Measurements from ENCODE around the gene RNF40. TPM values are rescaled to one million over a fixed set of nuclear protein-coding genes. Genes with fewer than 3 reads are reported as not detected.
A peak's percentile ranks its signal among the peaks of the same experiment; 100 is the strongest.

The RNF40 gene
- total RNA-seq, result 10 to 100 TPM; 26.8 to 49.1 (median 36.5) TPM
- polyA plus RNA-seq, result 10 to 100 TPM; 29.1 to 42.2 (median 33.2) TPM
- long read RNA-seq, donor 1, full-length matches to known transcripts, result 8 of 25 reads
- long read RNA-seq, donor 1, partial matches to known transcripts, result 11 of 25 reads
- long read RNA-seq, donor 1, other reads (novel, unspliced or antisense), result 6 of 25 reads
- long read RNA-seq, donor 2, full-length matches to known transcripts, result 9 of 55 reads
- long read RNA-seq, donor 2, partial matches to known transcripts, result 27 of 55 reads
- long read RNA-seq, donor 2, other reads (novel, unspliced or antisense), result 19 of 55 reads

DNA sequence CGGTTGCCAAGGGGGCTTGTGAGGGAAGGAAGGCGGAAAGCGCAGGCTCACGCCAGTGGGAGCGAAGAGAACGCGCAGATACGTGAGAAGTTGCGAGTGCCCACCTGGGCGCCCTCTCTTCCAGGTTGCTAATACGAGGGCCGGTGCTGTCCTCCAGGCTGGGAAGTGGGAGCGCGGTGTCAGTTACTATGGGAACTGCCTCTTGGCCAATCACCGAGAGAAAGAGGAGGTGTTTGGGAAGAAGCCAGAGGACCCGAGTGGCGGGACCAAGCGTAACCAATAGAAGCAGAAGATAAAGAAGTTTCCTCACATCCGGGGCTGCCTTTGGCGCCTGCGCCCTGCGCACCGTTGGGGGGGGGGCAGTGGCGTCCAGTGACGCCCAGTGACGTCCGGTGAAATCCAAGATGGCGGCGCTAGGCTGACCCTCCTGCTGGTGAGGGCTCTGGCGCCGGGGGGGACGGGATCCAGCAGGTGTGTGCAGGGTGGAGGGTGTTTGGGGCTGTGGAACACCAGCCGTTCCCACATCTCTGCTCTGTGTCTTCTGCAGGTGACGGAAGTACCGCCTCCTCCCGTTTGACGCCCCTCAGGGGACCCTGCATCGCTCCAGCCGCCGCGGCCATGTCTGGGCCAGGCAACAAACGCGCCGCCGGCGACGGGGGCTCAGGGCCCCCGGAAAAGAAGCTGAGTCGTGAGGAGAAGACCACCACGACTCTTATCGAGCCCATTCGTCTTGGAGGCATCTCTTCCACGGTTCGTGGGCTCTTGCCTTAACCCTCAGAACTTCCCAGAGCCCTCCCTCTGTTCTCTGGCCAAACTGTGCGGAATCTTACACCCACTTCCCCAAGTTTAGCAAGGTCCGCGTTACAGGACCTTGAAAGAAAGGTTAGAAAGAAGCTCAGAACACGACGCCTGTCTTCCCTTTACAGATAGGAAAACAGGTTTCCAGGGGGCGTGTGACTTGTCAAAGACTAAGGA, at the start of gene RNF40, which contains the start of gene CFAP119:
Gene RNF40 (plus strand): TSS at position 395 of the 975 bp plus-strand sequence. CDS start 224 bp downstream, at position 619.
Gene CFAP119 (minus strand): TSS at position 135 of the 975 bp plus-strand sequence. CDS start 314 bp downstream, outside the sequence.
- WGBS, 3 donors, result 0 to 1% (median 1%) methylated on average over 56 to 60 of the region's 60 CpGs
- peaks cover 9 to 60% of the 10 kb centered on the region in 2 donors for H3K36me3 ChIP-seq (ENCODE audit: insufficient read depth in 1 of 2, low read depth in 1 of 2)
- H3K27ac ChIP-seq, result peak within 1 kb of the TSS; percentile 93
- DNase-seq (peak; percentile 96 to 98), ATAC-seq (peak; percentile 98)
- peaks cover 26% of the 10 kb centered on the region for H3K4me1 ChIP-seq
- H3K4me3 ChIP-seq, result peak within 1 kb of the TSS; percentile 97
- TF ChIP-seq, protein P1, sequence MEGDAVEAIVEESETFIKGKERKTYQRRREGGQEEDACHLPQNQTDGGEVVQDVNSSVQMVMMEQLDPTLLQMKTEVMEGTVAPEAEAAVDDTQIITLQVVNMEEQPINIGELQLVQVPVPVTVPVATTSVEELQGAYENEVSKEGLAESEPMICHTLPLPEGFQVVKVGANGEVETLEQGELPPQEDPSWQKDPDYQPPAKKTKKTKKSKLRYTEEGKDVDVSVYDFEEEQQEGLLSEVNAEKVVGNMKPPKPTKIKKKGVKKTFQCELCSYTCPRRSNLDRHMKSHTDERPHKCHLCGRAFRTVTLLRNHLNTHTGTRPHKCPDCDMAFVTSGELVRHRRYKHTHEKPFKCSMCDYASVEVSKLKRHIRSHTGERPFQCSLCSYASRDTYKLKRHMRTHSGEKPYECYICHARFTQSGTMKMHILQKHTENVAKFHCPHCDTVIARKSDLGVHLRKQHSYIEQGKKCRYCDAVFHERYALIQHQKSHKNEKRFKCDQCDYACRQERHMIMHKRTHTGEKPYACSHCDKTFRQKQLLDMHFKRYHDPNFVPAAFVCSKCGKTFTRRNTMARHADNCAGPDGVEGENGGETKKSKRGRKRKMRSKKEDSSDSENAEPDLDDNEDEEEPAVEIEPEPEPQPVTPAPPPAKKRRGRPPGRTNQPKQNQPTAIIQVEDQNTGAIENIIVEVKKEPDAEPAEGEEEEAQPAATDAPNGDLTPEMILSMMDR (IDR thresholded peaks at IDR 0.05), result no peak
- no peaks in the 10 kb centered on the region for H3K27me3 ChIP-seq (ENCODE audit: insufficient read depth in 3 of 3, low read length in 2 of 3)
- intact Hi-C loops (cut with DNase I), result no loop called here
- no peaks in the 10 kb centered on the region for H3K9me3 ChIP-seq

DNA sequence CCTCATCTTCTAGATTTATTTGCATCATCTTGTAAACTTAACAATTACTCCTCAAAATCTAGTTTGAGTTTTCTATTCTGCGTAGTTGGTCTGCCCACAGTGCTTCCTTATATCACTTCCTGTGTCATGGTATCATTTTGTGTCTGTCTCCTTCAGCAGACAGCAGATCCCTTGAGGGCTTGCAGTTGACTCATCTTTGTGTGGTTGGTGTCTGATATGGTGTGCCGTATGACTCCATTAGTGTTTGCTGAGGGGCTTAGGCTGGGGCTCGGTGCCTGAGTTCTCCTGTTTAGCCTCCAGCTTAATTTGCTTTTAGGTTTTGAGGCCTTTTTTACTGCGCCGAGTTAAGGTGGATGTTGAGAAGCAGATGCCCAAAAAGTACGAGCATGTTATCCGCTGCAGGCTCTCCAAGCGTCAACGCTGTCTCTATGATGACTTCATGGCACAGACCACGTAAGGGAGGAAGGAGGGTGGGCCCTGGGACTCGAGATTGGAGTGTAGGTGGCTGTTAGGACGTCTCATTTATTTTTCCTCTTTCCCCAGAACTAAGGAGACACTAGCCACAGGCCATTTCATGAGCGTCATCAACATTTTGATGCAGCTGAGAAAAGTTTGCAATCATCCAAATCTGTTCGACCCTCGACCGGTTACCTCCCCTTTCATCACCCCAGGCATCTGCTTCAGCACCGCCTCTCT, 46.2 kb upstream of the RNF40 start:
- Histone ChIP-seq H3K4me3 (no peak overlapping the region), H3K36me3 (ENCODE audit: insufficient read depth in 1 of 2, low read depth in 1 of 2) (peaks cover 33 to 100% of the 10 kb centered on the region in 2 donors), H3K27me3 (ENCODE audit: insufficient read depth in 3 of 3, low read length in 2 of 3) (no peaks in the 10 kb centered on the region), H3K27ac (peak overlapping the region; percentile 16), H3K4me1 (no peaks in the 10 kb centered on the region), H3K9me3 (no peaks in the 10 kb centered on the region)
- WGBS, 3 donors, result 80 to 87% (median 81%) methylated on average over 17 of the region's 17 CpGs
- TF ChIP-seq, protein P1 (IDR thresholded peaks at IDR 0.05), result no peak
- ATAC-seq, result no peak
- intact Hi-C loops (cut with DNase I), result no loop called here
- DNase-seq, result no peak

DNA sequence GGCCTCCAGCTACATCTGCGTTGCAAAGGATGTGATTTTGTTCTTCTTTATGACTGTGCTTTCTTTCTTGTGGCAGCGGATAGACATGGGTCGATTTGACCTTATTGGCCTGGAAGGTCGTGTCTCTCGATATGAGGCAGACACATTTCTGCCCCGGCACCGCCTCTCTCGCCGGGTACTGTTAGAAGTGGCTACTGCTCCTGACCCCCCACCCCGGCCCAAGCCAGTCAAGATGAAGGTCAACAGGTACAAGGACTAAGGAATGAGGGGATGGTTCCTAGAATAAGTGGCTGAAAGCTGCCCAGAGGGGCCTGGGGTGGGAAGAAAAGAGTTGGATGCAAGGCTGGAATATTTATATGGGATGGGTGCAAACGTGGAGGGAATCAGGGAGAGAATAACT, 42.0 kb upstream of the RNF40 start:
- ATAC-seq (no peak), DNase-seq (no peak)
- H3K4me1 ChIP-seq, result no peaks in the 10 kb centered on the region
- intact Hi-C loops (cut with DNase I), result no loop called here
- WGBS, 3 donors, result 85 to 90% (median 87%) methylated on average over 11 of the region's 11 CpGs
- H3K27ac ChIP-seq, result no peak overlapping the region
- TF ChIP-seq, protein P1 (IDR thresholded peaks at IDR 0.05), result no peak
- no peaks in the 10 kb centered on the region for H3K27me3 ChIP-seq (ENCODE audit: insufficient read depth in 3 of 3, low read length in 2 of 3)
- H3K36me3 ChIP-seq (ENCODE audit: insufficient read depth in 1 of 2, low read depth in 1 of 2), result peaks cover 22 to 100% of the 10 kb centered on the region in 2 donors
- H3K4me3 ChIP-seq, result no peak overlapping the region
- no peaks in the 10 kb centered on the region for H3K9me3 ChIP-seq

DNA sequence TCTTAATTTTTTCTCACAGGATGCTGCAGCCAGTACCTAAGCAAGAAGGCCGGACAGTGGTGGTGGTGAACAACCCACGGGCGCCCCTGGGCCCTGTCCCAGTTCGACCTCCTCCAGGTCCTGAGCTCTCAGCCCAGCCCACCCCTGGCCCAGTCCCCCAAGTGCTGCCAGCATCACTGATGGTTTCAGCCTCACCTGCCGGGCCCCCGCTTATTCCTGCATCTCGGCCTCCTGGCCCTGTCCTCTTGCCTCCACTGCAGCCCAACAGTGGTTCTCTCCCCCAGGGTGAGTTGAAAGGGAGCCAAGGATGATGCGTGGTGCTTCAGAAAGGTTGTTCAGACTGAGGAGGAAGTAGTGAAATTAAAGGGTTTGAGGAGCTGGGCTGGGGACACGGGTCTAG, 41.4 kb upstream of the RNF40 start:
- Histone ChIP-seq H3K36me3 (ENCODE audit: insufficient read depth in 1 of 2, low read depth in 1 of 2) (peaks cover 21 to 100% of the 10 kb centered on the region in 2 donors), H3K27ac (no peak overlapping the region), H3K9me3 (no peaks in the 10 kb centered on the region), H3K4me3 (no peak overlapping the region), H3K4me1 (no peaks in the 10 kb centered on the region), H3K27me3 (ENCODE audit: insufficient read depth in 3 of 3, low read length in 2 of 3) (no peaks in the 10 kb centered on the region)
- intact Hi-C loops (cut with DNase I), result no loop called here
- WGBS, 3 donors, result 81 to 83% (median 81%) methylated on average over 9 of the region's 9 CpGs
- no peak for ATAC-seq
- TF ChIP-seq, protein P1 (IDR thresholded peaks at IDR 0.05), result no peak
- DNase-seq, result no peak
